GM12865 (cell line): ENCODE measurements around the gene TNNI3K.

Experiments used
- DNase-seq: peaks from one replicate; pipeline ENCODE4 v3.0.0; 2010; ENCODE audit warnings: low read depth
- H3K4me3 ChIP-seq: 2 replicates; pipeline ENCODE4 v1.5.1; 2011; ENCODE audit warnings: mild to moderate bottlenecking, low read depth, low read length, control low read depth
- TF ChIP-seq, protein P1 (sequence below): IDR thresholded peaks from 2 replicates; pipeline ENCODE4 v1.5.1; 2011; ENCODE audit warnings: low read length, control low read depth, low read depth, inconsistent platforms; ENCODE audit not compliant: insufficient read depth; ENCODE audit errors: missing control alignments

Gene TNNI3K

GRCh38 chr1:74474585-74474984, 239.4 kb downstream of the TNNI3K start:
- DNase-seq: no peak
- TF ChIP-seq, protein P1, sequence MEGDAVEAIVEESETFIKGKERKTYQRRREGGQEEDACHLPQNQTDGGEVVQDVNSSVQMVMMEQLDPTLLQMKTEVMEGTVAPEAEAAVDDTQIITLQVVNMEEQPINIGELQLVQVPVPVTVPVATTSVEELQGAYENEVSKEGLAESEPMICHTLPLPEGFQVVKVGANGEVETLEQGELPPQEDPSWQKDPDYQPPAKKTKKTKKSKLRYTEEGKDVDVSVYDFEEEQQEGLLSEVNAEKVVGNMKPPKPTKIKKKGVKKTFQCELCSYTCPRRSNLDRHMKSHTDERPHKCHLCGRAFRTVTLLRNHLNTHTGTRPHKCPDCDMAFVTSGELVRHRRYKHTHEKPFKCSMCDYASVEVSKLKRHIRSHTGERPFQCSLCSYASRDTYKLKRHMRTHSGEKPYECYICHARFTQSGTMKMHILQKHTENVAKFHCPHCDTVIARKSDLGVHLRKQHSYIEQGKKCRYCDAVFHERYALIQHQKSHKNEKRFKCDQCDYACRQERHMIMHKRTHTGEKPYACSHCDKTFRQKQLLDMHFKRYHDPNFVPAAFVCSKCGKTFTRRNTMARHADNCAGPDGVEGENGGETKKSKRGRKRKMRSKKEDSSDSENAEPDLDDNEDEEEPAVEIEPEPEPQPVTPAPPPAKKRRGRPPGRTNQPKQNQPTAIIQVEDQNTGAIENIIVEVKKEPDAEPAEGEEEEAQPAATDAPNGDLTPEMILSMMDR: no peak
- no peak overlapping the region for H3K4me3 ChIP-seq

- TF ChIP-seq, protein P1: no peak
- H3K4me3 ChIP-seq: no peak overlapping the region
- DNase-seq: no peak
These were observed 243.8 kb downstream of the TNNI3K start for GRCh38 chr1:74478979-74479378.

DNA sequence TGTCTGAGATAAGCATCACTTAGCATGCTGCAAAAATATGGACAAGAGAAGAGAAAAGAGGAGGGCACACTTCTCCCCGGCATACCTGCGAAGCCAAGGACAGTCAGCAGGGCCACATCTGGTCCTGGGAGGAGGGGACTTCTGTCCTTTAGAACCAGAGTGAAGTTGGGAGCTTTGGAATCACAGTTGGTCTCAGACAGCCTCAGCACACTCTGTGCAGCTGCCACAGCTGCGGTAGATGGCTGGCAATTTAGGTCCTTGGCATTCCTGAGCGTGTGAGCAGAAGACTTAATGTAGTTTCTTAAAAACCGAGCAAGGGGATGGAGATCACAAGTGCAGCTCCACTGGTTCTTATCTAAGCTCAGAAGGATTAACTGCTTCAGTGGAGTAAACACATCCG, 244.9 kb downstream of the TNNI3K start:
- no peak overlapping the region for H3K4me3 ChIP-seq
- no peak for DNase-seq
- TF ChIP-seq, protein P1: no peak

GRCh38 chr1:74481607-74482006, 246.4 kb downstream of the TNNI3K start:
- TF ChIP-seq, protein P1: no peak
- DNase-seq: no peak

DNA sequence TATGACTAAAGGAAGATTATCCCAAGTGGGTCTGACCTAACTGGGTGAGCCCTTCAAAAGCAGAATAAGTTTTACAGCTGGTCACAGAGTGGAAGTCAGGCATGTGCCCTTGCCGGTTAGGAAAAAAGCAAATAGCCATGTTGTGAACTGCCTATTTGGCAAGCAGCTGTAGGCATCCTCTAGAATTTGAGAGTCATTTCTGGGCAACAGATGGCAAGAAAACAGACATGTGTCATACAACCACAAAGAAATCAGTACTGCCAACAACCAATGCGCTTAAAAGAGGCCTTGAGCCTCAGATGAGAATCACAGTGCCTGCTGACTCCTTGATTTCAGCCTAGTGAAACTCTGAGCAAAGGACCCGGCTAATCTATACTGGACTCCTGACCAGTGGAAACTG, 250.4 kb downstream of the TNNI3K start:
- H3K4me3 ChIP-seq: no peak overlapping the region
- DNase-seq: no peak
- TF ChIP-seq, protein P1: no peak

More at GRCh38 chr1:74481607-74482006, 246.4 kb downstream of the TNNI3K start:
- H3K4me3 ChIP-seq: no peak overlapping the region

DNA sequence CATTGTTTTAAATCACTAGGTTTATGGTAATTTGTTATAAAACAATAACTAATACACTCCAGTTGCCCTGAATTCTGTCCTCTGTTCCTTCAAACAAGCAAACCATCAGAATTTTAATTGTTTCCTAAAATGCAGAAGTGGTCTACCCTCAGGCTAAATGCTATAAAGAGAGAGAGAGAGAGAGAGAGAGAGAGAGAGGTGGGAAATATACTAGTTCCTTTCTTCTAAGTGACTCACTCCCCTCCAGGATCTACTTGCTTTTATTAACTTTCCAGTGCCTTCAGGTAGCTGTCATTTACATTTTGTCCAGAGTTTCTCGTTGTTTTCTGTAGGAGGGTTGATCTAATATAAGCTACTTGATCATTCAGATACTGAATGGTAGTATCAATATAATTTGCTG, 250.8 kb downstream of the TNNI3K start:
- no peak overlapping the region for H3K4me3 ChIP-seq
- no peak for DNase-seq
- TF ChIP-seq, protein P1: no peak

- no peak for DNase-seq
- TF ChIP-seq, protein P1: no peak
These were observed 261.5 kb downstream of the TNNI3K start for GRCh38 chr1:74496669-74497068.

More at GRCh38 chr1:74496669-74497068, 261.5 kb downstream of the TNNI3K start:
- no peak overlapping the region for H3K4me3 ChIP-seq
